C4-2B (cell line): Measurements from ENCODE around the gene PIK3AP1.

ENCODE experiments used
- ZFX ChIP-seq: fragments of 450-650 bp; IDR thresholded peaks from 2 replicates; pipeline ENCODE4 v1.6.1; 2017
- TF ChIP-seq, protein P1 (sequence below): fragments of 450-650 bp; conservative IDR thresholded peaks from 2 replicates; pipeline ENCODE4 v1.5.1; 2017; ENCODE audit warnings: mild to moderate bottlenecking

DNA sequence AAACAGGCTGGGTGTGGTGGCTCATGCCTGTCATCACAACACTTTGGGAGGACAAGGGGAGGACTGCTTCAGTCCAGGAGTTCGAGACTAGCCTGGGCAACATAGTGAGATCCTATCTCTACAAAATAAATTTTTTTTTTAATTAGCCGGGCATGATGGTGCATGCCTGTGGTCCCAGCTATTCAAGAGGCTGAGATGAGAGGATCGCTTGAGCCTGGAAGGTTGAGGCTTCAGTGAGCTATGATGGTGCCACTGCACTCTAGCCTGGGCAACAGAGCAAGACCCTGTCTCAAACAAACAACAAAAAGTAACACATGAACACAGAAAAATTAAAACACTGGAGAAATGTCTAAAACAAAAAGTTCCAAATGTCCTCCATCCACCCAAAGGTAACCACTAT is 22.9 kb downstream of the PIK3AP1 start:
- TF ChIP-seq, protein P1, sequence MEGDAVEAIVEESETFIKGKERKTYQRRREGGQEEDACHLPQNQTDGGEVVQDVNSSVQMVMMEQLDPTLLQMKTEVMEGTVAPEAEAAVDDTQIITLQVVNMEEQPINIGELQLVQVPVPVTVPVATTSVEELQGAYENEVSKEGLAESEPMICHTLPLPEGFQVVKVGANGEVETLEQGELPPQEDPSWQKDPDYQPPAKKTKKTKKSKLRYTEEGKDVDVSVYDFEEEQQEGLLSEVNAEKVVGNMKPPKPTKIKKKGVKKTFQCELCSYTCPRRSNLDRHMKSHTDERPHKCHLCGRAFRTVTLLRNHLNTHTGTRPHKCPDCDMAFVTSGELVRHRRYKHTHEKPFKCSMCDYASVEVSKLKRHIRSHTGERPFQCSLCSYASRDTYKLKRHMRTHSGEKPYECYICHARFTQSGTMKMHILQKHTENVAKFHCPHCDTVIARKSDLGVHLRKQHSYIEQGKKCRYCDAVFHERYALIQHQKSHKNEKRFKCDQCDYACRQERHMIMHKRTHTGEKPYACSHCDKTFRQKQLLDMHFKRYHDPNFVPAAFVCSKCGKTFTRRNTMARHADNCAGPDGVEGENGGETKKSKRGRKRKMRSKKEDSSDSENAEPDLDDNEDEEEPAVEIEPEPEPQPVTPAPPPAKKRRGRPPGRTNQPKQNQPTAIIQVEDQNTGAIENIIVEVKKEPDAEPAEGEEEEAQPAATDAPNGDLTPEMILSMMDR = no peak
- TF ChIP-seq ZFX = no peak
